H1 (cell line): Measurements from ENCODE around the gene ZNF277. TPM values are rescaled to one million over a fixed set of nuclear protein-coding genes. Genes with fewer than 3 reads are reported as not detected.

ENCODE experiments used
- CTCF ChIA-PET: fragments of 300-600 bp; sonication (Branson Sonifier 250); formaldehyde crosslinking; loops from one replicate; lab custom pipeline; 2021; ENCODE audit not compliant: partially characterized antibody; lab: Charles Lee
- POLR2A ChIA-PET: fragments of 300-600 bp; sonication (Branson Sonifier 250); formaldehyde crosslinking; loops from one replicate; lab custom pipeline; 2021; ENCODE audit warnings: inconsistent platforms; ENCODE audit not compliant: partially characterized antibody; lab: Charles Lee
- DNase-seq, 2 experiments: peaks; one replicate each; pipeline versions ENCODE4 v3.0.0 to v3.0.0-alpha.2; 2010 to 2022; ENCODE audit warnings: low spot score in 2 of 2, low read depth in 1 of 2, mixed read lengths in 1 of 2
- FAIRE-seq: peaks from 2 replicates; lab custom pipeline; 2011; peaks lifted over from hg19 to GRCh38; lab: Jason Lieb, UNC
- H2AFZ ChIP-seq: 2 replicates; pipeline ENCODE4 v1.8.1; 2012; ENCODE audit warnings: low read length, inconsistent platforms
- H2AK5ac ChIP-seq: 2 replicates; pipeline ENCODE4 v1.6.1; 2013; ENCODE audit warnings: low read depth, low read length
- H2BK120ac ChIP-seq: replicated peaks from 2 replicates; pipeline ENCODE3; 2013; ENCODE audit warnings: low read depth, low read length, inconsistent platforms
- H2BK12ac ChIP-seq: 2 replicates; pipeline ENCODE4 v1.6.1; 2013; ENCODE audit warnings: low read depth, low read length
- H2BK15ac ChIP-seq: 2 replicates; pipeline ENCODE4 v1.6.1; 2013; ENCODE audit warnings: low read length
- H2BK20ac ChIP-seq: 2 replicates; pipeline ENCODE4 v1.6.1; 2013; ENCODE audit warnings: low read length
- H2BK5ac ChIP-seq: 2 replicates; pipeline ENCODE4 v1.6.1; 2013; ENCODE audit warnings: low read depth, low read length
- H3K14ac ChIP-seq: 2 replicates; pipeline ENCODE4 v1.6.1; 2013; ENCODE audit warnings: inconsistent platforms; ENCODE audit not compliant: insufficient read length
- H3K18ac ChIP-seq: 2 replicates; pipeline ENCODE4 v1.6.1; 2013; ENCODE audit warnings: low read length; ENCODE audit errors: extremely low read depth
- H3K23ac ChIP-seq: 2 replicates; pipeline ENCODE4 v1.6.1; 2013; ENCODE audit warnings: inconsistent platforms; ENCODE audit not compliant: insufficient read length
- H3K23me2 ChIP-seq: 2 replicates; pipeline ENCODE4 v1.6.1; 2013; ENCODE audit warnings: low read depth, low read length
- H3K27ac ChIP-seq: 2 replicates; pipeline ENCODE4 v1.6.1; 2011; ENCODE audit warnings: low read depth, low read length, inconsistent platforms
- H3K27me3 ChIP-seq, 4 experiments: replicated peaks in 1 of 4; 1 replicate in 1 of 4; 2 replicates in 3 of 4; pipeline versions ENCODE4 v1.6.1 to v1.8.1; 2011 to 2013; ENCODE audit warnings: low read length in 3 of 4, mild to moderate bottlenecking in 3 of 4, inconsistent platforms in 2 of 4, mixed read lengths in 2 of 4, moderate library complexity in 1 of 4; ENCODE audit not compliant: control insufficient read depth in 3 of 4, insufficient read depth in 3 of 4; ENCODE audit errors: extremely low read depth in 1 of 4
- H3K36me3 ChIP-seq, 4 experiments: 2 replicates each; pipeline versions ENCODE4 v1.6.1 to v1.8.1; 2011 to 2013; ENCODE audit warnings: mild to moderate bottlenecking in 4 of 4, low read length in 3 of 4, moderate library complexity in 2 of 4, control low read depth in 1 of 4, inconsistent platforms in 1 of 4; ENCODE audit not compliant: insufficient read depth in 4 of 4, control insufficient read depth in 2 of 4
- H3K4ac ChIP-seq: replicated peaks from 2 replicates; pipeline ENCODE3; 2013; ENCODE audit warnings: low read length, low read depth, mixed read lengths, inconsistent platforms; ENCODE audit not compliant: insufficient read length
- H3K4me1 ChIP-seq, 4 experiments: replicated peaks in 1 of 4; 1 replicate in 1 of 4; 2 replicates in 3 of 4; pipeline versions ENCODE4 v1.6.1 to v1.8.1; 2011 to 2013; ENCODE audit warnings: low read length in 3 of 4, inconsistent platforms in 2 of 4, mixed read lengths in 1 of 4; ENCODE audit not compliant: insufficient read depth in 4 of 4, control insufficient read depth in 3 of 4
- H3K4me2 ChIP-seq, 2 experiments: 2 replicates each; pipeline versions ENCODE4 v1.6.1 to v1.8.1; 2011 to 2013; ENCODE audit warnings: low read depth in 2 of 2, low read length in 2 of 2, control low read depth in 1 of 2, inconsistent platforms in 1 of 2, mild to moderate bottlenecking in 1 of 2; ENCODE audit not compliant: insufficient read depth in 1 of 2
- H3K4me3 ChIP-seq, 4 experiments: fragments of 200-600, 300-600 bp in 1 of 4; sonication (generic), shearing (Covaris generic), sonication (Bioruptor Twin) in 1 of 4; 2 replicates each; pipeline versions ENCODE4 v1.5.1 to v1.8.1; 2011 to 2016; ENCODE audit warnings: low read length in 4 of 4, low read depth in 3 of 4, control low read depth in 2 of 4, inconsistent platforms in 2 of 4, mild to moderate bottlenecking in 2 of 4, mixed read lengths in 1 of 4, moderate library complexity in 1 of 4; ENCODE audit not compliant: insufficient read depth in 2 of 4; ENCODE audit errors: extremely low read depth in 1 of 4
- H3K56ac ChIP-seq: replicated peaks from 2 replicates; pipeline ENCODE3; 2013; ENCODE audit warnings: low read depth, mild to moderate bottlenecking, mixed read lengths, low read length, inconsistent platforms; ENCODE audit not compliant: insufficient read length
- H3K79me1 ChIP-seq: 2 replicates; pipeline ENCODE4 v1.6.1; 2013; ENCODE audit warnings: low read depth, low read length, control low read depth
- H3K79me2 ChIP-seq, 2 experiments: 2 replicates each; pipeline versions ENCODE4 v1.6.1 to v1.8.1; 2012 to 2013; ENCODE audit warnings: low read length in 2 of 2, mild to moderate bottlenecking in 2 of 2, inconsistent platforms in 1 of 2; ENCODE audit not compliant: insufficient read depth in 2 of 2, control insufficient read depth in 1 of 2
- H3K9ac ChIP-seq, 4 experiments: replicated peaks in 1 of 4; 1 replicate in 1 of 4; 2 replicates in 3 of 4; pipeline versions ENCODE4 v1.6.1 to v1.8.1; 2011 to 2013; ENCODE audit warnings: low read depth in 3 of 4, low read length in 3 of 4, control low read depth in 2 of 4, mild to moderate bottlenecking in 2 of 4, moderate library complexity in 2 of 4, inconsistent platforms in 1 of 4; ENCODE audit errors: extremely low read depth in 1 of 4
- H3K9me3 ChIP-seq, 2 experiments: 2 replicates each; pipeline versions ENCODE4 v1.6.1 to v1.8.1; 2012 to 2013; ENCODE audit warnings: mild to moderate bottlenecking in 2 of 2, moderate library complexity in 2 of 2, control low read depth in 1 of 2, inconsistent platforms in 1 of 2, low read depth in 1 of 2, low read length in 1 of 2, mixed read lengths in 1 of 2; ENCODE audit not compliant: insufficient read depth in 2 of 2
- H4K20me1 ChIP-seq, 2 experiments: replicated peaks in 1 of 2; 2 replicates each; pipeline versions ENCODE3 to v1.8.1; 2011 to 2013; ENCODE audit warnings: inconsistent platforms in 2 of 2, low read length in 2 of 2, mild to moderate bottlenecking in 1 of 2; ENCODE audit not compliant: insufficient read depth in 2 of 2, control insufficient read depth in 1 of 2
- H4K5ac ChIP-seq: 2 replicates; pipeline ENCODE4 v1.6.1; 2013; ENCODE audit warnings: low read length, low read depth, mixed read lengths, inconsistent platforms; ENCODE audit not compliant: insufficient read length
- H4K8ac ChIP-seq: 2 replicates; pipeline ENCODE4 v1.8.0; 2013; ENCODE audit warnings: mild to moderate bottlenecking, moderate library complexity, low read length, inconsistent platforms; ENCODE audit not compliant: insufficient read depth; ENCODE audit errors: extremely low read depth
- H4K91ac ChIP-seq: replicated peaks from 2 replicates; pipeline ENCODE3; 2013; ENCODE audit warnings: low read length, mixed read lengths, inconsistent platforms; ENCODE audit not compliant: insufficient read length
- CBX5 ChIP-seq: fragments of 300-800, 300-1000 bp; sonication (generic); IDR thresholded peaks from 2 replicates; pipeline ENCODE4 v1.7.1; 2016; ENCODE audit warnings: antibody characterized with exemption, low read length, low read depth
- RXRA ChIP-seq: IDR thresholded peaks from 2 replicates; pipeline ENCODE4 v1.6.1; 2011; ENCODE audit warnings: low read depth, mild to moderate bottlenecking, low read length, moderate library complexity; ENCODE audit not compliant: insufficient read depth
- SP1 ChIP-seq: IDR thresholded peaks from 2 replicates; pipeline ENCODE4 v1.6.1; 2011; ENCODE audit warnings: low read depth, low read length
- WGBS, 2 experiments: shearing (Covaris generic) in 1 of 2; methylation state at CpG; one replicate each; pipeline versions ENCODE4 v1.1.6 to v1.1.7; 2013 to 2015; ENCODE audit warnings: low lambda C conversion rate in 2 of 2, mixed read lengths in 2 of 2, inconsistent platforms in 1 of 2, low coverage in 1 of 2, missing lambda C conversion rate in 1 of 2; ENCODE audit not compliant: insufficient replicate concordance in 2 of 2, insufficient coverage in 1 of 2, insufficient read length in 1 of 2; ENCODE audit errors: extremely low coverage in 1 of 2, missing lambda C conversion rate in 1 of 2; 5-methylcytosine and 5-hydroxymethylcytosine counted together
- polyA plus RNA-seq, 7 experiments: library from polyadenylated mRNA; depleted of rRNA in 3 of 7; stranded (reverse) in 5 of 7; unstranded in 2 of 7; fragments of >200 nt in 5 of 7; fragments of 200-250 nt in 2 of 7; gene quantifications; 1 replicate in 5 of 7; 2 replicates in 1 of 7; 4 replicates in 1 of 7; pipeline versions ENCODE4 v1.2.1 to v1.2.3, GENCODE V29; 2011 to 2013; ENCODE audit warnings: missing spikeins in 2 of 7, mixed read lengths in 2 of 7
- total RNA-seq: library from RNA; stranded (reverse); fragmentation: NEBNext Ultra II Directional; extraction: Animal tissue kit (Norgen Biotek cat#: 25700); gene quantifications from 2 replicates; pipeline ENCODE4 v1.2.1, GENCODE V29; 2021

ZNF277 gene
- total and polyA plus RNA-seq, 2 of the 8 experiments (the other 6 are each of a cell fraction or from before 2014, with no cell fraction given): 5.1 to 21.7 TPM

- H4K20me1 ChIP-seq: no peaks in the 10 kb centered on the region
- H4K5ac ChIP-seq: no peak overlapping the region
- no peak overlapping the region for H4K91ac ChIP-seq
- H4K8ac ChIP-seq: no peak overlapping the region
- no peaks in the 10 kb centered on the region for H3K79me1 ChIP-seq
- peaks cover 0 to 5% of the 10 kb centered on the region in 2 experiments; a peak in 1 of 4 replicates for H3K9me3 ChIP-seq
- no peak overlapping the region for H3K23ac ChIP-seq
- no peak overlapping the region for H2AK5ac ChIP-seq
- H3K4ac ChIP-seq: no peak overlapping the region
- no peaks in the 10 kb centered on the region for H3K36me3 ChIP-seq
- H3K27ac ChIP-seq: no peak overlapping the region
- no peak overlapping the region for H2BK20ac ChIP-seq
- DNase-seq (no peak), FAIRE-seq (no peak)
- 90% methylated on average over 8 of the region's 8 CpGs; no CpG with 5 or more reads in 1 of the 2 experiments for WGBS, 2 experiments
- no peak overlapping the region for H3K9ac ChIP-seq
- H3K79me2 ChIP-seq: no peaks in the 10 kb centered on the region
- H3K4me3 ChIP-seq: no peak overlapping the region
- no peak overlapping the region for H3K18ac ChIP-seq
- CTCF ChIA-PET: interaction anchor here (1.0 kb wide), 1 partner anchor 10 kb away, joined by 4 read pairs; no protein-coding TSS in a partner anchor
- no peaks in the 10 kb centered on the region for H3K27me3 ChIP-seq
- H2BK12ac ChIP-seq: no peak overlapping the region
- TF ChIP-seq SP1: no peak
- TF ChIP-seq CBX5: no peak
- TF ChIP-seq RXRA: no peak
- H2BK5ac ChIP-seq: no peak overlapping the region
- no peak overlapping the region for H3K14ac ChIP-seq
- POLR2A ChIA-PET: interaction anchor here (0.9 kb wide), 1 partner anchor 9 kb away, joined by 3 read pairs; no protein-coding TSS in a partner anchor
- no peaks in the 10 kb centered on the region for H3K23me2 ChIP-seq
- no peak overlapping the region for H3K4me2 ChIP-seq
- no peak overlapping the region for H2BK120ac ChIP-seq
- H3K4me1 ChIP-seq: peaks cover 0 to 6% (median 0%) of the 10 kb centered on the region in 4 experiments; a peak in 3 of 7 replicates
- H2AFZ ChIP-seq: no peak overlapping the region
- H2BK15ac ChIP-seq: no peak overlapping the region
- no peak overlapping the region for H3K56ac ChIP-seq
These were observed 154.2 kb downstream of the ZNF277 start for GRCh38 chr7:112360681-112361080.
